ENCODE measurements around the gene SERTAD3.
A peak's percentile ranks its signal among the peaks of the same experiment; 100 is the strongest.
"Not testable (repeated sequence)": the region's sequence is repeated elsewhere in the genome, so short reads cannot be mapped to it uniquely, and the experiment has no call there.

Gene SERTAD3

GRCh38 chr19:40438284-40438683, 5.9 kb downstream of the SERTAD3 start:
- peaks cover 19% of the 10 kb centered on the region for H3K4me1 ChIP-seq (ENCODE audit: control insufficient read depth, insufficient read depth, low read length)
- H3K9ac ChIP-seq (ENCODE audit: low read depth, low read length), result no peak overlapping the region
- H3K36me3 ChIP-seq (ENCODE audit: insufficient read depth, low read length), result peaks cover 28% of the 10 kb centered on the region
- H3K9me3 ChIP-seq (replicated peaks; ENCODE audit: low read length), result no peaks in the 10 kb centered on the region
- H3K4me3 ChIP-seq (ENCODE audit: low read length), result no peak overlapping the region
- no peaks in the 10 kb centered on the region for H3K27me3 ChIP-seq (ENCODE audit: control insufficient read depth, insufficient read depth, low read length)
- no peak overlapping the region for H3K4me2 ChIP-seq (ENCODE audit: low read length)

GRCh38 chr19:40433391-40434216, 10.5 kb downstream of the SERTAD3 start:
- peak overlapping the region; percentile 67 for H3K4me3 ChIP-seq (ENCODE audit: low read length)
- peak overlapping the region; percentile 96 for H3K4me2 ChIP-seq (ENCODE audit: low read length)
- no peaks in the 10 kb centered on the region for H3K36me3 ChIP-seq (ENCODE audit: insufficient read depth, low read length)
- peak overlapping the region; percentile 94 for H3K9ac ChIP-seq (ENCODE audit: low read depth, low read length)
- peaks cover 19% of the 10 kb centered on the region for H3K4me1 ChIP-seq (ENCODE audit: control insufficient read depth, insufficient read depth, low read length)
- no peaks in the 10 kb centered on the region for H3K9me3 ChIP-seq (replicated peaks; ENCODE audit: low read length)
- H3K27me3 ChIP-seq (ENCODE audit: control insufficient read depth, insufficient read depth, low read length), result no peaks in the 10 kb centered on the region

- H3K36me3 ChIP-seq (ENCODE audit: insufficient read depth, low read length); H3K27me3 ChIP-seq (ENCODE audit: control insufficient read depth, insufficient read depth, low read length); H3K9me3 ChIP-seq (replicated peaks; ENCODE audit: low read length): not testable (repeated sequence)
- peak overlapping the region; percentile 96 for H3K4me2 ChIP-seq (ENCODE audit: low read length)
- H3K9ac ChIP-seq (ENCODE audit: low read depth, low read length), result peak overlapping the region; percentile 94
- H3K4me1 ChIP-seq (ENCODE audit: control insufficient read depth, insufficient read depth, low read length), result peaks cover 19% of the 10 kb centered on the region
- peak overlapping the region; percentile 67 for H3K4me3 ChIP-seq (ENCODE audit: low read length)
Measured at GRCh38 chr19:40432760-40433159, 11.4 kb downstream of the SERTAD3 start.

- Histone ChIP-seq H3K4me3 (ENCODE audit: low read length) (no peak overlapping the region), H3K9ac (ENCODE audit: low read depth, low read length) (no peak overlapping the region), H3K36me3 (ENCODE audit: insufficient read depth, low read length) (no peaks in the 10 kb centered on the region), H3K4me1 (ENCODE audit: control insufficient read depth, insufficient read depth, low read length) (peaks cover 19% of the 10 kb centered on the region), H3K27me3 (ENCODE audit: control insufficient read depth, insufficient read depth, low read length) (no peaks in the 10 kb centered on the region), H3K4me2 (ENCODE audit: low read length) (no peak overlapping the region), H3K9me3 (replicated peaks; ENCODE audit: low read length) (no peaks in the 10 kb centered on the region)
Measured at GRCh38 chr19:40431698-40432097, 12.4 kb downstream of the SERTAD3 start.

- H3K27me3 ChIP-seq (ENCODE audit: control insufficient read depth, insufficient read depth, low read length); H3K9ac ChIP-seq (ENCODE audit: low read depth, low read length); H3K36me3 ChIP-seq (ENCODE audit: insufficient read depth, low read length); H3K4me2 ChIP-seq (ENCODE audit: low read length); H3K9me3 ChIP-seq (replicated peaks; ENCODE audit: low read length); H3K4me3 ChIP-seq (ENCODE audit: low read length): not testable (repeated sequence)
- peaks cover 19% of the 10 kb centered on the region for H3K4me1 ChIP-seq (ENCODE audit: control insufficient read depth, insufficient read depth, low read length)
Measured at GRCh38 chr19:40430242-40430641, 13.9 kb downstream of the SERTAD3 start.

- not testable (repeated sequence) for H3K4me3 ChIP-seq (ENCODE audit: low read length); H3K36me3 ChIP-seq (ENCODE audit: insufficient read depth, low read length); H3K27me3 ChIP-seq (ENCODE audit: control insufficient read depth, insufficient read depth, low read length); H3K9ac ChIP-seq (ENCODE audit: low read depth, low read length); H3K4me2 ChIP-seq (ENCODE audit: low read length); H3K9me3 ChIP-seq (replicated peaks; ENCODE audit: low read length)
- H3K4me1 ChIP-seq (ENCODE audit: control insufficient read depth, insufficient read depth, low read length), result peaks cover 15% of the 10 kb centered on the region
Measured at GRCh38 chr19:40428197-40428596, 15.9 kb downstream of the SERTAD3 start.

GRCh38 chr19:40425450-40426287, 18.5 kb downstream of the SERTAD3 start, which contains the start of gene SERTAD1:
SERTAD1 (minus strand) TSS chr19:40425992; CDS start chr19:40423546, 2,446 bp downstream.
- peaks cover 15% of the 10 kb centered on the region for H3K36me3 ChIP-seq (ENCODE audit: insufficient read depth, low read length)
- H3K4me1 ChIP-seq (ENCODE audit: control insufficient read depth, insufficient read depth, low read length), result peaks cover 27% of the 10 kb centered on the region
- no peaks in the 10 kb centered on the region for H3K9me3 ChIP-seq (replicated peaks; ENCODE audit: low read length)
- H3K27me3 ChIP-seq (ENCODE audit: control insufficient read depth, insufficient read depth, low read length), result no peaks in the 10 kb centered on the region
- H3K4me3 ChIP-seq (ENCODE audit: low read length), result peak within 1 kb of the TSS; percentile 91
- H3K4me2 ChIP-seq (ENCODE audit: low read length), result peak within 1 kb of the TSS; percentile 87
- peak within 1 kb of the TSS; percentile 98 for H3K9ac ChIP-seq (ENCODE audit: low read depth, low read length)

GRCh38 chr19:40424637-40425449, 19.3 kb downstream of the SERTAD3 start:
- peaks cover 27% of the 10 kb centered on the region for H3K4me1 ChIP-seq (ENCODE audit: control insufficient read depth, insufficient read depth, low read length)
- H3K9me3 ChIP-seq (replicated peaks; ENCODE audit: low read length), result no peaks in the 10 kb centered on the region
- H3K27me3 ChIP-seq (ENCODE audit: control insufficient read depth, insufficient read depth, low read length), result no peaks in the 10 kb centered on the region
- peaks cover 15% of the 10 kb centered on the region for H3K36me3 ChIP-seq (ENCODE audit: insufficient read depth, low read length)
- peak overlapping the region; percentile 98 for H3K9ac ChIP-seq (ENCODE audit: low read depth, low read length)
- peak overlapping the region; percentile 91 for H3K4me3 ChIP-seq (ENCODE audit: low read length)
- peak overlapping the region; percentile 87 for H3K4me2 ChIP-seq (ENCODE audit: low read length)

- Histone ChIP-seq H3K4me2 (ENCODE audit: low read length) (peak overlapping the region; percentile 87), H3K4me1 (ENCODE audit: control insufficient read depth, insufficient read depth, low read length) (peaks cover 27% of the 10 kb centered on the region), H3K9ac (ENCODE audit: low read depth, low read length) (peak overlapping the region; percentile 98), H3K4me3 (ENCODE audit: low read length) (peak overlapping the region; percentile 91), H3K36me3 (ENCODE audit: insufficient read depth, low read length) (peaks cover 15% of the 10 kb centered on the region), H3K9me3 (replicated peaks; ENCODE audit: low read length) (no peaks in the 10 kb centered on the region), H3K27me3 (ENCODE audit: control insufficient read depth, insufficient read depth, low read length) (no peaks in the 10 kb centered on the region)
Measured at GRCh38 chr19:40423938-40424337, 20.2 kb downstream of the SERTAD3 start.

- peaks cover 27% of the 10 kb centered on the region for H3K4me1 ChIP-seq (ENCODE audit: control insufficient read depth, insufficient read depth, low read length)
- peak overlapping the region; percentile 87 for H3K4me2 ChIP-seq (ENCODE audit: low read length)
- H3K4me3 ChIP-seq (ENCODE audit: low read length), result peak overlapping the region; percentile 91
- H3K9me3 ChIP-seq (replicated peaks; ENCODE audit: low read length), result no peaks in the 10 kb centered on the region
- H3K9ac ChIP-seq (ENCODE audit: low read depth, low read length), result peak overlapping the region; percentile 98
- H3K36me3 ChIP-seq (ENCODE audit: insufficient read depth, low read length), result peaks cover 15% of the 10 kb centered on the region
- H3K27me3 ChIP-seq (ENCODE audit: control insufficient read depth, insufficient read depth, low read length), result no peaks in the 10 kb centered on the region
Measured at GRCh38 chr19:40422748-40423566, 21.2 kb downstream of the SERTAD3 start.

All from skeletal muscle satellite cell (primary cell).